Measurements from ENCODE around the gene ANO3. TPM values are rescaled to one million over a fixed set of nuclear protein-coding genes. Genes with fewer than 3 reads are reported as not detected.

ANO3 gene
- total and polyA plus RNA-seq, 4 donors: under 0.01 to 2.0 (median 0.40) TPM

GRCh38 chr11:26599425-26599824 is 267.5 kb downstream of the ANO3 start:
- TF ChIP-seq SP1 (IDR thresholded peaks at IDR 0.05): no peak
- no peak for TF ChIP-seq RAD21 (IDR thresholded peaks at IDR 0.05)
- no peak for TF ChIP-seq RXRA (IDR thresholded peaks at IDR 0.05)
- TF ChIP-seq YY1 (IDR thresholded peaks at IDR 0.05): no peak
- no peak for TF ChIP-seq NR2F2 (IDR thresholded peaks at IDR 0.05)
- no peak for TF ChIP-seq MAX (IDR thresholded peaks at IDR 0.05)
- TF ChIP-seq ZBTB33 (IDR thresholded peaks at IDR 0.05): no peak
- TF ChIP-seq ATF3 (IDR thresholded peaks at IDR 0.05): no peak
- TF ChIP-seq CTCF (IDR thresholded peaks at IDR 0.05; ENCODE audit: low read depth, low read length, missing input control): no peak
- no peak for TF ChIP-seq HNF4A (conservative IDR thresholded peaks at IDR 0.05)
- no peak for TF ChIP-seq GABPA (IDR thresholded peaks at IDR 0.05 in 1 of 2, conservative IDR thresholded peaks at IDR 0.05 in 1 of 2)
- TF ChIP-seq REST (IDR thresholded peaks at IDR 0.05): no peak
- no peak for TF ChIP-seq HNF4G (IDR thresholded peaks at IDR 0.05)
- no peak for TF ChIP-seq JUND (IDR thresholded peaks at IDR 0.05)
- no peak for TF ChIP-seq EGR1 (IDR thresholded peaks at IDR 0.05; ENCODE audit: low read depth in 2 of 2)
- TF ChIP-seq TAF1 (conservative IDR thresholded peaks at IDR 0.05): no peak
- no peak for TF ChIP-seq FOXA2 (IDR thresholded peaks at IDR 0.05)
- H3K27ac ChIP-seq (ENCODE audit: low read depth in 1 of 2, low read length in 2 of 2): no peak overlapping the region
- H3K9me3 ChIP-seq (ENCODE audit: control insufficient read depth in 4 of 4, low read length in 3 of 4): peaks cover 0 to 1% (median 0%) of the 10 kb centered on the region in 4 donors
- no peak for DNase-seq (ENCODE audit: low spot score)
- H3K36me3 ChIP-seq (ENCODE audit: control insufficient read depth in 4 of 4, insufficient read depth in 3 of 4, low read depth in 1 of 4, low read length in 3 of 4): no peaks in the 10 kb centered on the region
- H3K9ac ChIP-seq (ENCODE audit: low read depth in 1 of 2, low read length in 2 of 2): no peak overlapping the region
- 86% methylated on average over 2 of the region's 2 CpGs for WGBS
- H3K4me3 ChIP-seq (ENCODE audit: low read depth in 1 of 3, low read length in 3 of 3): no peak overlapping the region
- H3K27me3 ChIP-seq (ENCODE audit: control insufficient read depth in 4 of 4, insufficient read depth in 4 of 4, low read length in 3 of 4): peaks cover 0 to 4% (median 0%) of the 10 kb centered on the region in 4 donors
- H3K4me1 ChIP-seq (ENCODE audit: control insufficient read depth in 4 of 4, insufficient read depth in 4 of 4, low read length in 3 of 4): no peaks in the 10 kb centered on the region
